IMR-90 (cell line): ENCODE data around the gene KLHL12. TPM values are rescaled to one million over a fixed set of nuclear protein-coding genes. Genes with fewer than 3 reads are reported as not detected.

ENCODE experiments used
- ATAC-seq: fragments of 200-7000 bp; cut with Tn5 transposase; 2 replicates; pipeline ENCODE4 v1.9.1; 2020; ENCODE audit warnings: low read depth, mild to moderate bottlenecking, moderate library complexity
- BruUV-seq: library from RNA; stranded (reverse); fragments of 400-500 nt; replicated peaks from 2 replicates; lab custom pipeline; 2021; lab: Mats Ljungman, UMichigan
- CTCF ChIA-PET: fragments of 300-600 bp; formaldehyde crosslinking; extraction: SDS; loops from one replicate; lab custom pipeline; 2021; ENCODE audit warnings: antibody characterized with exemption; lab: Yijun Ruan, JAX
- POLR2A ChIA-PET: fragments of 300-600 bp; sonication (Branson Sonifier 250); formaldehyde crosslinking; loops from one replicate; lab custom pipeline; 2022; ENCODE audit warnings: antibody characterized with exemption; ENCODE audit not compliant: unreplicated experiment; lab: Charles Lee
- DNase-seq: peaks from one replicate; pipeline ENCODE4 v3.0.0; 2013
- H2AFZ ChIP-seq: replicated peaks from 2 replicates; pipeline ENCODE3; 2013; ENCODE audit warnings: low read length, mild to moderate bottlenecking; ENCODE audit not compliant: poor library complexity
- H2AK5ac ChIP-seq: 2 replicates; pipeline ENCODE4 v1.6.1; 2013; ENCODE audit warnings: low read depth, low read length, inconsistent platforms
- H2AK9ac ChIP-seq: replicated peaks from 2 replicates; pipeline ENCODE3; 2013; ENCODE audit warnings: mild to moderate bottlenecking, low read depth, low read length, moderate library complexity; ENCODE audit not compliant: poor library complexity
- H2BK120ac ChIP-seq: 2 replicates; pipeline ENCODE4 v1.6.1; 2013; ENCODE audit warnings: low read depth, low read length, inconsistent platforms
- H2BK15ac ChIP-seq: 3 replicates; pipeline ENCODE4 v1.6.1; 2013; ENCODE audit warnings: low read depth, low read length, inconsistent platforms
- H2BK20ac ChIP-seq: 2 replicates; pipeline ENCODE4 v1.6.1; 2013; ENCODE audit warnings: low read depth, mild to moderate bottlenecking, inconsistent platforms, low read length, moderate library complexity
- H2BK5ac ChIP-seq: 2 replicates; pipeline ENCODE4 v1.6.1; 2013; ENCODE audit warnings: mild to moderate bottlenecking, low read depth, low read length, inconsistent platforms; ENCODE audit not compliant: poor library complexity, severe bottlenecking
- H3K14ac ChIP-seq: replicated peaks from 2 replicates; pipeline ENCODE4 v1.6.1; 2013; ENCODE audit warnings: low read depth, low read length, inconsistent platforms
- H3K18ac ChIP-seq: 2 replicates; pipeline ENCODE4 v1.6.1; 2013; ENCODE audit warnings: low read depth, low read length, control low read depth
- H3K23ac ChIP-seq: 2 replicates; pipeline ENCODE4 v1.6.1; 2013; ENCODE audit warnings: low read depth, low read length, inconsistent platforms
- H3K27ac ChIP-seq: 2 replicates; pipeline ENCODE4 v1.5.1; 2013; ENCODE audit warnings: mild to moderate bottlenecking, control low read depth, low read length; ENCODE audit not compliant: insufficient read depth
- H3K27me3 ChIP-seq: 2 replicates; pipeline ENCODE4 v1.6.1; 2013; ENCODE audit warnings: low read length; ENCODE audit not compliant: control insufficient read depth, insufficient read depth
- H3K36me3 ChIP-seq: 2 replicates; pipeline ENCODE4 v1.6.1; 2013; ENCODE audit warnings: low read length, mixed read lengths; ENCODE audit not compliant: control insufficient read depth, insufficient read depth
- H3K4ac ChIP-seq: 2 replicates; pipeline ENCODE4 v1.6.1; 2013; ENCODE audit warnings: low read depth, low read length, inconsistent platforms
- H3K4me1 ChIP-seq: 2 replicates; pipeline ENCODE4 v1.6.1; 2013; ENCODE audit warnings: low read length, mixed read lengths; ENCODE audit not compliant: control insufficient read depth, insufficient read depth
- H3K4me2 ChIP-seq: 2 replicates; pipeline ENCODE4 v1.6.1; 2013; ENCODE audit warnings: low read depth, mild to moderate bottlenecking, control low read depth, low read length, moderate library complexity
- H3K4me3 ChIP-seq: 2 replicates; pipeline ENCODE4 v1.5.1; 2013; ENCODE audit warnings: low read depth, mild to moderate bottlenecking, control low read depth, low read length, moderate library complexity; ENCODE audit not compliant: insufficient read depth
- H3K56ac ChIP-seq: 2 replicates; pipeline ENCODE4 v1.6.1; 2013; ENCODE audit warnings: low read length, inconsistent platforms; ENCODE audit not compliant: insufficient read depth; ENCODE audit errors: extremely low read depth
- H3K79me1 ChIP-seq, 2 experiments: 2 replicates each; pipeline ENCODE4 v1.6.1; 2013; ENCODE audit warnings: low read length in 2 of 2, inconsistent platforms in 1 of 2, low read depth in 1 of 2
- H3K9ac ChIP-seq: 2 replicates; pipeline ENCODE4 v1.6.1; 2013; ENCODE audit warnings: low read depth, low read length, control low read depth
- H3K9me1 ChIP-seq: 2 replicates; pipeline ENCODE4 v1.6.1; 2013; ENCODE audit warnings: low read length, inconsistent platforms; ENCODE audit not compliant: insufficient read depth
- H3K9me3 ChIP-seq: 2 replicates; pipeline ENCODE4 v1.6.1; 2013; ENCODE audit warnings: low read length; ENCODE audit not compliant: control insufficient read depth, insufficient read depth
- H4K20me1 ChIP-seq: 2 replicates; pipeline ENCODE4 v1.6.1; 2013; ENCODE audit warnings: low read length, inconsistent platforms; ENCODE audit not compliant: insufficient read depth
- H4K5ac ChIP-seq: 2 replicates; pipeline ENCODE4 v1.6.1; 2013; ENCODE audit warnings: mild to moderate bottlenecking, low read depth, low read length, control low read depth
- H4K8ac ChIP-seq, 2 experiments: 2 replicates each; pipeline ENCODE4 v1.6.1; 2013; ENCODE audit warnings: low read depth in 2 of 2, low read length in 2 of 2, control low read depth in 1 of 2, inconsistent platforms in 1 of 2
- H4K91ac ChIP-seq: 2 replicates; pipeline ENCODE4 v1.6.1; 2013; ENCODE audit warnings: low read depth, low read length, inconsistent platforms; ENCODE audit not compliant: insufficient read depth
- RAD21 ChIP-seq: IDR thresholded peaks from 2 replicates; pipeline ENCODE4 v1.6.1; 2012; ENCODE audit warnings: low read length, improper control_type of control experiment
- RFX5 ChIP-seq: IDR thresholded peaks from 2 replicates; pipeline ENCODE4 v1.8.0; 2012; ENCODE audit warnings: low read depth, mild to moderate bottlenecking, low read length, moderate library complexity
- WGBS, 2 experiments: methylation state at CpG; one replicate each; pipeline versions ENCODE4 v1.1.5 to v1.1.7; 2013; ENCODE audit warnings: missing lambda C conversion rate in 2 of 2; ENCODE audit not compliant: insufficient read length in 1 of 2; ENCODE audit errors: extremely low coverage in 2 of 2; 5-methylcytosine and 5-hydroxymethylcytosine counted together
- dilution Hi-C: fragments of 300-500 bp; cut with HindIII; formaldehyde crosslinking; loops from one replicate; pipeline ENCODE4 v1.14.3; 2018; ENCODE audit warnings: low sequenced_read_pairs; ENCODE audit not compliant: unreplicated experiment
- in situ Hi-C: fragments of 300-500 bp; cut with MboI; formaldehyde crosslinking; loops from 3 replicates; pipeline ENCODE4 v1.14.3; 2019; ENCODE audit warnings: low sequenced_read_pairs, inconsistent platforms, mixed read lengths
- intact Hi-C: fragments of 100-400 bp; cut with micrococcal nuclease; formaldehyde crosslinking; loops from 2 replicates; pipeline ENCODE4 v1.10.0; 2022
- microRNA-seq, 2 experiments: library from miRNA; stranded (forward) in 1 of 2; unstranded in 1 of 2; fragments of 10-50 nt in 1 of 2; fragments of <30 nt in 1 of 2; gene quantifications in 1 of 2; microRNA quantifications in 1 of 2; one replicate each; pipeline versions ENCODE3 to v1.1.0; 2013 to 2020; ENCODE audit not compliant: insufficient read depth in 1 of 2, insufficient read length in 1 of 2, unreplicated experiment in 1 of 2
- polyA plus RNA-seq, 3 experiments: library from polyadenylated mRNA; depleted of rRNA; stranded (reverse); fragments of >200 nt; gene quantifications; 2 replicates each; pipeline ENCODE4 v1.2.3, GENCODE V29; 2012; ENCODE audit warnings: low replicate concordance in 1 of 3
- small RNA-seq, 5 experiments: library from RNA; depleted of rRNA; stranded (forward); fragments of <200 nt; gene quantifications; one replicate each; pipeline ENCODE3, GENCODE V24; 2012
- total RNA-seq: library from RNA; depleted of rRNA; stranded (reverse); fragments of >200 nt; gene quantifications from 2 replicates; pipeline ENCODE4 v1.2.3, GENCODE V29; 2012; rRNA removed

Gene KLHL12
- total and polyA plus RNA-seq, 2 of the 4 experiments (the other 2 are of a cell fraction) = 17.2 to 38.4 TPM

GRCh38 chr1:202843081-202843480 is 84.0 kb downstream of the KLHL12 start:
- Histone ChIP-seq H3K23ac (no peak overlapping the region), H4K20me1 (no peaks in the 10 kb centered on the region), H3K27ac (no peak overlapping the region), H3K36me3 (no peaks in the 10 kb centered on the region), H3K79me1 (no peaks in the 10 kb centered on the region), H2AK9ac (no peak overlapping the region), H3K27me3 (peaks cover 20% of the 10 kb centered on the region), H3K9me3 (no peaks in the 10 kb centered on the region), H2AFZ (no peak overlapping the region), H3K14ac (no peak overlapping the region), H3K9ac (no peak overlapping the region), H3K9me1 (no peaks in the 10 kb centered on the region), H2BK5ac (no peak overlapping the region), H2AK5ac (no peak overlapping the region), H2BK120ac (no peak overlapping the region), H4K5ac (no peak overlapping the region), H3K56ac (no peak overlapping the region), H2BK15ac (no peak overlapping the region), H3K18ac (no peak overlapping the region), H3K4me2 (no peak overlapping the region), H3K4me3 (no peak overlapping the region), H3K4me1 (no peaks in the 10 kb centered on the region), H4K91ac (no peak overlapping the region), H4K8ac (no peak overlapping the region), H2BK20ac (no peak overlapping the region), H3K4ac (no peak overlapping the region)
- no CpG with 5 or more reads among the region's 11 CpGs for WGBS, 2 experiments
- TF ChIP-seq RAD21 (no peak), RFX5 (no peak)
- ChIA-PET CTCF (no interaction called here), POLR2A (no interaction called here)
- ATAC-seq (no peak), DNase-seq (no peak)
- no TSS peak for BruUV-seq
- dilution Hi-C loops = no loop called here
- intact Hi-C loops = no loop called here
- in situ Hi-C loops = no loop called here

Small RNAs within 50 kb of the gene (microRNA-seq; reads per million reads assigned to microRNA genes)
- gene RF00019 (ENCODE audit: insufficient read depth, insufficient read length) = not detected

Small RNAs within 50 kb of the gene (small RNA-seq; reads per million reads assigned to genes)
- gene RF00019 = 0 reads per million in 5 experiments

Other genes with a start within 250 kb of the KLHL12 start
- under 0.01 TPM in 2 replicates for gene SYT2, start 216.8 kb downstream of the KLHL12 start, total RNA-seq
- gene SYT2, start 216.8 kb downstream of the KLHL12 start, polyA plus RNA-seq (2012; rRNA removed) = under 0.01 TPM in 1 of 2 replicates, not detected in the other
- gene KDM5B, start 118.8 kb downstream of the KLHL12 start, total RNA-seq = 82.1 and 86.4 TPM in 2 replicates
- gene KDM5B, start 118.8 kb downstream of the KLHL12 start, polyA plus RNA-seq (2012; rRNA removed) = 28.2 and 28.8 TPM in 2 replicates
- gene PCAT6, start 116.3 kb downstream of the KLHL12 start, total RNA-seq = 0.56 TPM in 1 of 2 replicates, not detected in the other
- 5.8 and 5.9 TPM in 2 replicates for gene PCAT6, start 116.3 kb downstream of the KLHL12 start, polyA plus RNA-seq (2012; rRNA removed)
- 4.8 and 6.9 TPM in 2 replicates for gene RABIF, start 38.1 kb downstream of the KLHL12 start, total RNA-seq
- 7.8 and 7.9 TPM in 2 replicates for gene RABIF, start 38.1 kb downstream of the KLHL12 start, polyA plus RNA-seq (2012; rRNA removed)
- 83.9 and 92.5 TPM in 2 replicates for gene ADIPOR1, start 31.1 kb upstream of the KLHL12 start, total RNA-seq
- gene ADIPOR1, start 31.1 kb upstream of the KLHL12 start, polyA plus RNA-seq (2012; rRNA removed) = 80.4 and 82.7 TPM in 2 replicates
- 38.6 and 45.0 TPM in 2 replicates for gene CYB5R1, start 40.0 kb upstream of the KLHL12 start, total RNA-seq
- gene CYB5R1, start 40.0 kb upstream of the KLHL12 start, polyA plus RNA-seq (2012; rRNA removed) = 45.7 and 45.9 TPM in 2 replicates
- gene TMEM183A, start 80.1 kb upstream of the KLHL12 start, total RNA-seq = 63.1 and 68.0 TPM in 2 replicates
- 52.8 and 56.8 TPM in 2 replicates for gene TMEM183A, start 80.1 kb upstream of the KLHL12 start, polyA plus RNA-seq (2012; rRNA removed)
- 3.6 and 5.4 TPM in 2 replicates for gene PPFIA4, start 99.3 kb upstream of the KLHL12 start, total RNA-seq
- gene PPFIA4, start 99.3 kb upstream of the KLHL12 start, polyA plus RNA-seq (2012; rRNA removed) = 13.7 and 14.3 TPM in 2 replicates
- gene MYOG, start 158.8 kb upstream of the KLHL12 start, total RNA-seq = not detected in 2 replicates
- not detected in 2 replicates for gene MYOG, start 158.8 kb upstream of the KLHL12 start, polyA plus RNA-seq (2012; rRNA removed)
- under 0.01 and 0.36 TPM in 2 replicates for gene ADORA1, start 200.5 kb upstream of the KLHL12 start, total RNA-seq
- 0.56 and 0.66 TPM in 2 replicates for gene ADORA1, start 200.5 kb upstream of the KLHL12 start, polyA plus RNA-seq (2012; rRNA removed)
- not detected in 2 replicates for gene MYBPH, start 248.6 kb upstream of the KLHL12 start, total RNA-seq
- not detected in 2 replicates for gene MYBPH, start 248.6 kb upstream of the KLHL12 start, polyA plus RNA-seq (2012; rRNA removed)